Rectal smooth muscle tissue (tissue), 1 donor: Measurements from ENCODE around the gene TSPAN11.

Experiments
- H3K27ac ChIP-seq: one replicate; pipeline ENCODE4 v1.7.0; 2013; ENCODE audit warnings: low read depth, low read length, inconsistent platforms
- H3K27me3 ChIP-seq: one replicate; pipeline ENCODE4 v1.7.0; 2013; ENCODE audit warnings: low read length; ENCODE audit not compliant: control insufficient read depth, insufficient read depth
- H3K36me3 ChIP-seq: one replicate; pipeline ENCODE4 v1.7.0; 2013; ENCODE audit warnings: low read length; ENCODE audit not compliant: control insufficient read depth, insufficient read depth
- H3K4me1 ChIP-seq: one replicate; pipeline ENCODE4 v1.7.0; 2013; ENCODE audit warnings: low read length; ENCODE audit not compliant: control insufficient read depth, insufficient read depth
- H3K4me3 ChIP-seq: one replicate; pipeline ENCODE4 v1.7.0; 2013; ENCODE audit warnings: low read length
- H3K9ac ChIP-seq: one replicate; pipeline ENCODE4 v1.7.0; 2013; ENCODE audit warnings: low read length

Gene TSPAN11

GRCh38 chr12:30898846-30899245 is 27.7 kb upstream of the TSPAN11 start:
- no peaks in the 10 kb centered on the region for H3K36me3 ChIP-seq
- H3K27me3 ChIP-seq: no peaks in the 10 kb centered on the region
- H3K4me1 ChIP-seq: no peaks in the 10 kb centered on the region
- H3K4me3 ChIP-seq: no peak overlapping the region
- H3K9ac ChIP-seq: no peak overlapping the region
- no peak overlapping the region for H3K27ac ChIP-seq

- Histone ChIP-seq H3K4me3 (no peak overlapping the region), H3K36me3 (no peaks in the 10 kb centered on the region), H3K9ac (no peak overlapping the region), H3K27me3 (no peaks in the 10 kb centered on the region), H3K27ac (no peak overlapping the region), H3K4me1 (no peaks in the 10 kb centered on the region)
These were observed 26.2 kb upstream of the TSPAN11 start for GRCh38 chr12:30900351-30900750.

- Histone ChIP-seq H3K27ac (no peak overlapping the region), H3K4me1 (no peaks in the 10 kb centered on the region), H3K9ac (no peak overlapping the region), H3K36me3 (no peaks in the 10 kb centered on the region), H3K4me3 (no peak overlapping the region), H3K27me3 (no peaks in the 10 kb centered on the region)
These were observed 24.5 kb upstream of the TSPAN11 start for GRCh38 chr12:30902001-30902400.

- Histone ChIP-seq H3K27me3 (no peaks in the 10 kb centered on the region), H3K4me3 (no peak overlapping the region), H3K36me3 (no peaks in the 10 kb centered on the region), H3K4me1 (no peaks in the 10 kb centered on the region), H3K27ac (no peak overlapping the region), H3K9ac (no peak overlapping the region)
These were observed 24.0 kb upstream of the TSPAN11 start for GRCh38 chr12:30902596-30902995.

- Histone ChIP-seq H3K36me3 (no peaks in the 10 kb centered on the region), H3K4me1 (peaks cover 9% of the 10 kb centered on the region), H3K27me3 (no peaks in the 10 kb centered on the region), H3K4me3 (no peak overlapping the region), H3K27ac (no peak overlapping the region), H3K9ac (no peak overlapping the region)
These were observed 21.0 kb upstream of the TSPAN11 start for GRCh38 chr12:30905463-30906009.

- peaks cover 9% of the 10 kb centered on the region for H3K4me1 ChIP-seq
- no peak overlapping the region for H3K4me3 ChIP-seq
- H3K36me3 ChIP-seq: no peaks in the 10 kb centered on the region
- H3K27ac ChIP-seq: no peak overlapping the region
- H3K9ac ChIP-seq: no peak overlapping the region
- H3K27me3 ChIP-seq: no peaks in the 10 kb centered on the region
These were observed 18.3 kb upstream of the TSPAN11 start for GRCh38 chr12:30908076-30908721.

GRCh38 chr12:30908722-30909348 is 17.7 kb upstream of the TSPAN11 start:
- H3K4me1 ChIP-seq: peaks cover 9% of the 10 kb centered on the region
- H3K4me3 ChIP-seq: no peak overlapping the region
- H3K27me3 ChIP-seq: no peaks in the 10 kb centered on the region
- H3K27ac ChIP-seq: peak overlapping the region; percentile 32
- H3K36me3 ChIP-seq: no peaks in the 10 kb centered on the region
- H3K9ac ChIP-seq: no peak overlapping the region

- peak overlapping the region; percentile 32 for H3K27ac ChIP-seq
- no peak overlapping the region for H3K4me3 ChIP-seq
- H3K9ac ChIP-seq: no peak overlapping the region
- H3K36me3 ChIP-seq: no peaks in the 10 kb centered on the region
- peaks cover 9% of the 10 kb centered on the region for H3K4me1 ChIP-seq
- no peaks in the 10 kb centered on the region for H3K27me3 ChIP-seq
These were observed 17.1 kb upstream of the TSPAN11 start for GRCh38 chr12:30909349-30910037.

GRCh38 chr12:30910038-30910350 is 16.6 kb upstream of the TSPAN11 start:
- Histone ChIP-seq H3K9ac (no peak overlapping the region), H3K27ac (no peak overlapping the region), H3K4me3 (no peak overlapping the region), H3K27me3 (no peaks in the 10 kb centered on the region), H3K4me1 (peaks cover 9% of the 10 kb centered on the region), H3K36me3 (no peaks in the 10 kb centered on the region)

- Histone ChIP-seq H3K27ac (no peak overlapping the region), H3K9ac (no peak overlapping the region), H3K4me3 (no peak overlapping the region), H3K36me3 (no peaks in the 10 kb centered on the region), H3K27me3 (no peaks in the 10 kb centered on the region), H3K4me1 (peaks cover 9% of the 10 kb centered on the region)
These were observed 15.3 kb upstream of the TSPAN11 start for GRCh38 chr12:30911207-30911606.

GRCh38 chr12:30913323-30913722 is 13.2 kb upstream of the TSPAN11 start:
- Histone ChIP-seq H3K27ac (no peak overlapping the region), H3K27me3 (no peaks in the 10 kb centered on the region), H3K4me3 (no peak overlapping the region), H3K9ac (no peak overlapping the region), H3K36me3 (no peaks in the 10 kb centered on the region), H3K4me1 (peaks cover 9% of the 10 kb centered on the region)

- peaks cover under 1% of the 10 kb centered on the region for H3K4me1 ChIP-seq
- H3K27ac ChIP-seq: no peak overlapping the region
These were observed 11.5 kb upstream of the TSPAN11 start for GRCh38 chr12:30914986-30915591.

More at GRCh38 chr12:30914986-30915591, 11.5 kb upstream of the TSPAN11 start:
- Histone ChIP-seq H3K9ac (no peak overlapping the region), H3K36me3 (no peaks in the 10 kb centered on the region), H3K27me3 (no peaks in the 10 kb centered on the region), H3K4me3 (no peak overlapping the region)
